Measurements from ENCODE around the gene SLC22A9.
"Not testable (repeated sequence)": the region's sequence is repeated elsewhere in the genome, so short reads cannot be mapped to it uniquely, and the experiment has no call there.

SLC22A9 gene

GRCh38 chr11:63369165-63369970, at the start of gene SLC22A9:
Gene SLC22A9 (plus strand): TSS chr11:63369785. CDS start chr11:63370057, 272 bp downstream.
- no peak for DNase-seq

GRCh38 chr11:63321723-63322122, 47.9 kb upstream of the SLC22A9 start:
- no peak for DNase-seq

- not testable (repeated sequence) for DNase-seq
Measured at GRCh38 chr11:63335089-63335488, 34.5 kb upstream of the SLC22A9 start.

- DNase-seq: no peak
Measured at GRCh38 chr11:63337070-63337469, 32.5 kb upstream of the SLC22A9 start.

- DNase-seq: no peak
Measured at GRCh38 chr11:63343130-63343529, 26.5 kb upstream of the SLC22A9 start.

- no peak for DNase-seq
Measured at GRCh38 chr11:63352144-63352543, 17.4 kb upstream of the SLC22A9 start.

- no peak for DNase-seq
Measured at GRCh38 chr11:63362196-63362793, 7.3 kb upstream of the SLC22A9 start.

- no peak for DNase-seq
Measured at GRCh38 chr11:63369971-63370588, 495 bp downstream of the SLC22A9 start.

- DNase-seq: no peak
Measured at GRCh38 chr11:63371396-63371795, 1.8 kb downstream of the SLC22A9 start.

- no peak for DNase-seq
Measured at GRCh38 chr11:63375434-63375833, 5.8 kb downstream of the SLC22A9 start.

- DNase-seq: no peak
Measured at GRCh38 chr11:63380130-63380529, 10.5 kb downstream of the SLC22A9 start.

GRCh38 chr11:63395697-63396096, 26.1 kb downstream of the SLC22A9 start:
- no peak for DNase-seq

- no peak for DNase-seq
Measured at GRCh38 chr11:63404161-63404935, 34.8 kb downstream of the SLC22A9 start.

- no peak for DNase-seq
Measured at GRCh38 chr11:63405114-63405513, 35.5 kb downstream of the SLC22A9 start.

GRCh38 chr11:63406458-63406857, 36.9 kb downstream of the SLC22A9 start:
- DNase-seq: no peak

- DNase-seq: no peak
Measured at GRCh38 chr11:63417174-63417852, 47.7 kb downstream of the SLC22A9 start.

GRCh38 chr11:63427971-63428508, 58.5 kb downstream of the SLC22A9 start:
- no peak for DNase-seq

- DNase-seq: not testable (repeated sequence)
Measured at GRCh38 chr11:63430731-63431130, 61.1 kb downstream of the SLC22A9 start.

- DNase-seq: not testable (repeated sequence)
Measured at GRCh38 chr11:63435351-63435750, 65.8 kb downstream of the SLC22A9 start.

GRCh38 chr11:63435831-63436230, 66.2 kb downstream of the SLC22A9 start:
- DNase-seq: not testable (repeated sequence)

GRCh38 chr11:63443714-63444113, 74.1 kb downstream of the SLC22A9 start:
- no peak for DNase-seq

GRCh38 chr11:63444160-63444559, 74.6 kb downstream of the SLC22A9 start:
- no peak for DNase-seq

Data from CD4-positive, alpha-beta T cell treated with Interleukin-1 beta for 1 hour (primary cell).